Gastroesophageal sphincter (tissue), 3 donors: ENCODE measurements around the gene EPC2.

Experiments used
- CTCF ChIP-seq, 4 experiments: fragments of 200-600 bp in 2 of 4; fragments of 450-650 bp in 2 of 4; sonication (generic) in 1 of 4; IDR thresholded peaks; one replicate each; pipeline ENCODE4 v1.5.1; 2017 to 2019; ENCODE audit warnings: antibody characterized with exemption in 4 of 4, mild to moderate bottlenecking in 2 of 4, moderate library complexity in 2 of 4
- POLR2AphosphoS5 ChIP-seq: sonication (generic); formaldehyde crosslinking; IDR thresholded peaks from one replicate; pipeline ENCODE4 v1.6.1; 2017; ENCODE audit warnings: antibody characterized with exemption

- TF ChIP-seq CTCF (IDR thresholded peaks at IDR 0.05) (no peak), POLR2AphosphoS5 (no peak)
Observed at GRCh38 chr2:148781544-148781943, 137.0 kb downstream of the EPC2 start.
